Measurements from ENCODE around the gene PKP2. TPM values are rescaled to one million over a fixed set of nuclear protein-coding genes. Genes with fewer than 3 reads are reported as not detected.

PKP2 gene
- total and polyA plus RNA-seq, 2 donors (not counting 3 experiments of a cell fraction or from before 2014, with no cell fraction given) = 1.4 to 6.5 TPM

DNA sequence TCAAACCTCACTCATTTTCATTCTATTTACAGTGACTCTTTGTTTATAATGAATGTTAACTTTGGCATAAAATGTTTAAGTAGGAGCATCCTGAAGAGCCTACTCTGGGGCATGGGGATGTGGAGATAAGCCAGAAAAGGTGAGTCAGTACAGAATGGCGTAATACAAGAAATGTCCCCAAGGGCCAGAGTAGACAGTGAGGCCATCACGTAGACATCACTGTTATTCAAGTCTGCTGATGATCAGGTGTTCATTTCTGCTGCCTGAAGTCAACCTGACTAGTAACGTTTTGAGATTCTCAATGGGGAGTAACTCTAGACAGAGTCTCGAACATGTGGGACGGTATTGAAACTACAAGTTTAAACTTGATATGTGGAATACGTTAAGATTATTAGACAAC lies 47.6 kb upstream of the PKP2 start:
- Histone ChIP-seq H3K27ac (ENCODE audit: insufficient read depth, low read depth, low read length) (no peak overlapping the region), H3K4me1 (ENCODE audit: control insufficient read depth, extremely low read depth, insufficient read depth, low read length) (no peaks in the 10 kb centered on the region), H4K20me1 (replicated peaks; ENCODE audit: control insufficient read depth, extremely low read depth, insufficient read depth, low read length) (no peaks in the 10 kb centered on the region), H3K9me1 (replicated peaks; ENCODE audit: control insufficient read depth, extremely low read depth, insufficient read depth, low read length) (no peaks in the 10 kb centered on the region), H2AFZ (ENCODE audit: low read depth, low read length) (no peak overlapping the region), H3K4me2 (ENCODE audit: insufficient read depth, low read length) (no peak overlapping the region), H3K9ac (replicated peaks; ENCODE audit: extremely low read depth, insufficient read depth, low read length) (no peak overlapping the region), H3K9me3 (replicated peaks; ENCODE audit: control insufficient read depth, insufficient read depth, low read length) (no peaks in the 10 kb centered on the region), H3K79me2 (ENCODE audit: control insufficient read depth, insufficient read depth, low read length) (no peaks in the 10 kb centered on the region), H3K36me3 (ENCODE audit: control insufficient read depth in 2 of 2, extremely low read depth in 1 of 2, insufficient read depth in 2 of 2, low read length in 2 of 2) (no peaks in the 10 kb centered on the region), H3K27me3 (ENCODE audit: control insufficient read depth in 2 of 2, insufficient read depth in 2 of 2, low read length in 2 of 2) (no peaks in the 10 kb centered on the region), H3K4me3 (replicated peaks in 1 of 3; ENCODE audit: insufficient read depth in 1 of 3, low read depth in 1 of 3, low read length in 3 of 3) (no peak overlapping the region)
- FAIRE-seq (no peak), DNase-seq (ENCODE audit: low read depth, low spot score) (no peak)
- ChIA-PET CTCF (no interaction called here), POLR2A (no interaction called here)
- no TSS peak for BruUV-seq (replicated peaks)
- intact Hi-C loops (cut with micrococcal nuclease) (no loop called here), dilution Hi-C loops (cut with MboI; ENCODE audit: extremely low pct_ligation_motif_present, low sequenced_read_pairs) (no loop called here)
- TF ChIP-seq, protein P1, sequence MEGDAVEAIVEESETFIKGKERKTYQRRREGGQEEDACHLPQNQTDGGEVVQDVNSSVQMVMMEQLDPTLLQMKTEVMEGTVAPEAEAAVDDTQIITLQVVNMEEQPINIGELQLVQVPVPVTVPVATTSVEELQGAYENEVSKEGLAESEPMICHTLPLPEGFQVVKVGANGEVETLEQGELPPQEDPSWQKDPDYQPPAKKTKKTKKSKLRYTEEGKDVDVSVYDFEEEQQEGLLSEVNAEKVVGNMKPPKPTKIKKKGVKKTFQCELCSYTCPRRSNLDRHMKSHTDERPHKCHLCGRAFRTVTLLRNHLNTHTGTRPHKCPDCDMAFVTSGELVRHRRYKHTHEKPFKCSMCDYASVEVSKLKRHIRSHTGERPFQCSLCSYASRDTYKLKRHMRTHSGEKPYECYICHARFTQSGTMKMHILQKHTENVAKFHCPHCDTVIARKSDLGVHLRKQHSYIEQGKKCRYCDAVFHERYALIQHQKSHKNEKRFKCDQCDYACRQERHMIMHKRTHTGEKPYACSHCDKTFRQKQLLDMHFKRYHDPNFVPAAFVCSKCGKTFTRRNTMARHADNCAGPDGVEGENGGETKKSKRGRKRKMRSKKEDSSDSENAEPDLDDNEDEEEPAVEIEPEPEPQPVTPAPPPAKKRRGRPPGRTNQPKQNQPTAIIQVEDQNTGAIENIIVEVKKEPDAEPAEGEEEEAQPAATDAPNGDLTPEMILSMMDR (IDR thresholded peaks at IDR 0.05; ENCODE audit: extremely low read depth in 1 of 2, insufficient read depth in 1 of 2, low read depth in 1 of 2, low read length in 2 of 2) = no peak
- TF ChIP-seq POLR2AphosphoS5 (IDR thresholded peaks at IDR 0.05; ENCODE audit: insufficient read depth, low read depth, low read length) = no peak
- TF ChIP-seq EZH2 (IDR thresholded peaks at IDR 0.05; ENCODE audit: borderline replicate concordance, low read depth, low read length, severe bottlenecking) = no peak
- TF ChIP-seq FOS (IDR thresholded peaks at IDR 0.05; ENCODE audit: borderline replicate concordance, insufficient read depth, low read length) = no peak
- no peak for TF ChIP-seq MYC (IDR thresholded peaks at IDR 0.05; ENCODE audit: low read depth, low read length)
- TF ChIP-seq JUN (IDR thresholded peaks at IDR 0.05; ENCODE audit: borderline replicate concordance, insufficient read depth, insufficient read length, low read depth) = no peak
- TF ChIP-seq, protein P2, sequence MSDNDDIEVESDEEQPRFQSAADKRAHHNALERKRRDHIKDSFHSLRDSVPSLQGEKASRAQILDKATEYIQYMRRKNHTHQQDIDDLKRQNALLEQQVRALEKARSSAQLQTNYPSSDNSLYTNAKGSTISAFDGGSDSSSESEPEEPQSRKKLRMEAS (IDR thresholded peaks at IDR 0.05; ENCODE audit: insufficient read depth, insufficient read length) = no peak
- TF ChIP-seq GATA2 (IDR thresholded peaks at IDR 0.05; ENCODE audit: insufficient read depth, insufficient read length, low read depth, low read length) = no peak
- TF ChIP-seq POLR2A (IDR thresholded peaks at IDR 0.05; ENCODE audit: low read depth, low read length) = no peak
